Umbilical cord (tissue), 2 donors: ENCODE measurements around the gene CST1. TPM values are rescaled to one million over a fixed set of nuclear protein-coding genes. Genes with fewer than 3 reads are reported as not detected.
"Not testable (repeated sequence)": the region's sequence is repeated elsewhere in the genome, so short reads cannot be mapped to it uniquely, and the experiment has no call there.

ENCODE experiments used
- DNase-seq: peaks from one replicate; pipeline ENCODE4 v3.0.0-alpha.2; 2015; ENCODE audit warnings: low spot score
- total RNA-seq: library from RNA; depleted of rRNA; stranded (reverse); fragments of >200 nt; gene quantifications from one replicate; pipeline ENCODE4 v1.2.3, GENCODE V29; 2014; ENCODE audit warnings: low replicate concordance; ENCODE audit not compliant: insufficient read depth

Gene CST1
- total RNA-seq, 1 donor from 2014 or later: not detected

DNA sequence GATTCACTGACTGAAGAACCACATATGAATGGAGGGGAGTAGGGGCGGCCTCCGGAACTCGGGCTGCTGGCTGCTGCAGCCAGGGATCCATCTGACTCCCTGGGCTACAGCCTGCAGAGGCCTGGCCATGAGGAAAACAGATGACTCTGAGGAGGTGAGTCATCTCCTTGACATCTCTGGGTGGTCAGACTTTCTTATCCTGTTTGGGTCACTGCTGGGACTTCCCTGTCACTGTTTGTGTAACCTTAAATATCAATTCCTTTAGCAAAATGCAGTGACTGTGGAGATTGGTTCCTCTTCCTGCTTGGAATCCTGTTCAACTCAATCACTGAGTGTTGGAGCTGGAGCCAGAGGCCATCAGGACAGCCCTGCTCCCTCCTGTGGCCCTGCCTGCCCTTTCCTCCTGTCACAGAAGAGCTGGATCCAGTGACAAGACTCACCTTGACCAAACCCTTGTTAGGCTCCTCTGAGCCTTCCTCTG, 4.4 kb upstream of the CST1 start:
- not testable (repeated sequence) for DNase-seq

DNA sequence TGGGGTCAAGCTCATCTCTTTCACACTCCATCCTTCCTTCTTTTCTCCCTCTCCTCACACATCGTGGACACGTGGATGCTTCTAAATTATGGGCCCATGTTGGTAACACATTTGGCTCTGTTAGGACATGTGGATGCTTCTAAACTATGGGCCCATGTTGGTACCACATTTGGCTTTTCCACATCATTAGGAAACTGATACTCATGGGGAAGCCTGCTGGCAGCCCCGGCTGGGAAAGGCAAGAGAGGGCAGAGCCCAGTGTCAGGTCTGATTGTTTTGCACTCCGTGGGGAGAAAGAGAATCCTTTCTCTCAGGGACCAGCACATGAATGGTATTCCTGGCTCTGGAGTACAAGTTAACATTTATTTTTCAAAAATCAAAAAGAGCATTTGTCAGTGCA, 4.0 kb upstream of the CST1 start:
- DNase-seq: no peak

DNA sequence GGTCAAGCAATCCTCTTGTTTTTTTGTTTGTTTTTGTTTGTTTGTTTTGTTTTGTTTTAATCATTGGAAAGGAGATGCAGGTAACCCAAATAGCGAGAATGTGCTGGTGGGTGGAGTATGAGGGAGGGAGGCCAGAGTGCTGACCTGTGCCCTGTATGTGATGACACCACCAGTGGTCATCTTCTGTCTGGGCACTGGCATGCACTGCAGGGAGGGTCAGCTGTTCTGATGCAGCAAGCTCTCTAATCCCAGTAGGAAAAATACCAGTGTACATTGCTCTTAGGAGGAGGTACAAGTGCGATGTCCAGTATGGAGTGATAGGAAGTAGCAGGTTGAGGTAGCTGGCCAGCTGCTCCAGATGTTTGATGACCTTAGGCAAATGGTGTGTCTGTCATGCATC, 2.9 kb upstream of the CST1 start:
- no peak for DNase-seq

DNA sequence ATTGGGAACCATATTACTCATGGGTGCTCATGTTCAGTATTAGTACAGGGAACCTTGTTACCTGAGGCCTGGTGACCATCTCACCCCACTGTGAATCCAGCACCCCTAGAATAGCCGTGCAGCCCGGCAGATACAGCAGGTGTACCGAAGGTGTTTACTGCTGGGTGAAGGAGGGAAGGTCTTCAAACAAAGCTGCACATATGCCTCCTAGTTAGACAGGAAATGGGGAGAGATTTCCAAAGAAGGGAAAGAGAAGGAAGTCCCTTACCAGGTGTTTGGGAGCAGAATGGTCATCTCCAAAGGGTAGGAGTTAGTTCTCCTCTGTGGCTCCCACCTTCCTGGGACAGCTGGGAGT, 2.4 kb upstream of the CST1 start:
- DNase-seq: no peak

DNA sequence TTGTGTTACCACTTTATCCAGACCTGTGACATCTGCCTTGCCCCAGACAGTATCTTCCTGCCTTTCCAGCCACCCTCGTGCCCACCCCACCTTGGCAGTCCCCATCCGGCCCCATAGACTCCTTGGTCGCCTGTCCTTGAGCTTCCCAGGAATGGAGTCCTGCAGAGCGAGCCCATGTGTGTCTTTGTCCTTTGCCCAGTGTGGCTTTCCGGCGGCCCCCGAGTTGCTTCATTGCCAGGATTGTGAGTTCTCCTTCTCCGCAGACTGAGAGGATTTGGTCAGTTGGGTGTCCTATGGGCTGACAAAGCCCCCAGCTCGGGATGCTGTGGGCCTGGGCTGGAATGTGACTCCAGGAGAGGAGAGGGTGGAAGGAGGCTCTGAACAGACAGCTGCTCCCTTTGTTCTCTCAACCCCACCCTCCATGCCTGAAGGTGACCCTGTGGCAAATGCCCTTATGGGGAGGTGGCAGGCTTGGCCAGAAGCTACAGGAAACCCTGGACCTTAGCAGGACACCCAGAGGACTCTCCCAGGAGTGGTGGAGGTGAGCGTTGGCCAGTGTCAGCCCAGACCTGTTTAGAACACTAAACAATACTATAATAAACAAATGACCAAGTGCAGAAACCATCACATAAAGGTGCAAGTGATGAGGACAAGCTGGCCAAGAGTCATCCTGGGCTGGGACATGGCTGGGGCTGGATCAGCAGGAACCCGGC, 1.9 kb upstream of the CST1 start:
- DNase-seq: no peak

DNA sequence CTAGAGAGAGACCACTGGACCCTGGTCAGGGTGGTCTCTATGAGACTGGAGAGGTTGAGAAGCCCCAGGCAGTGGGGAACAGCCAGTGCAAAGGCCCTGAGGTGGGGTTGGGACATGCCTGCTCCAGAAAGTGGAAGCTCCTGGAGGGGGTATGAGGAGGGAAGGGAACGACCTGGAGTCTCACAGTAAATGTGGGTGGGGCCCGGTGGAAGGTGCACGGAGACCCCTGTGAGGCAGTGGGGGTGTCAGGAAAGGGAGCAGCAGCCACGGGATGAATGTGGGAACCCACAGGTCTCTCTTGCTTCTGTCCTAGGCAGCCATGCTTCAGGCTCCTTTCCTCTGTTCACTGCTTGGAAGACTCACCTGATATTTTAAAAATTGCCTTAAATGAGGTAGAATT, 1.3 kb upstream of the CST1 start:
- no peak for DNase-seq

DNA sequence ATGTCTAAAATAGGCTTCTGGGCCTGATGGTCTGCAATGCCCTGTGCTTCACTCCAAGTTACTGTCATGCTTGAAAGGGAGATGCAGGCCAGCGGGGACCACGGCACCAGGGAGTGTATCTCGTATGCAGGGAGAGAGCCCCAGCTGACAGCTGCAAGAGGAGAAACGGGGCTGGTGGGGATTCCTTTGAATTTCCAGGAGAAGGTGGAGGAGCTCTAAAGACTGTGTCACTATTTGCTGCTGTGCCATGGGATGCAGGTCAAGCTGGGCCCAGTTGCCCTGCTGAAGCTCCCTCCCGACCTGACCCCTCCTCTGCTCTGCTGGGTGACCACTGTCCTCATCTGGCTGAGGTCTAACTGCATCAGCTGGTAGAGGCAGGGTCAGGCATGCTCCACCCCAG, 989 bp downstream of the CST1 start:
- no peak for DNase-seq

DNA sequence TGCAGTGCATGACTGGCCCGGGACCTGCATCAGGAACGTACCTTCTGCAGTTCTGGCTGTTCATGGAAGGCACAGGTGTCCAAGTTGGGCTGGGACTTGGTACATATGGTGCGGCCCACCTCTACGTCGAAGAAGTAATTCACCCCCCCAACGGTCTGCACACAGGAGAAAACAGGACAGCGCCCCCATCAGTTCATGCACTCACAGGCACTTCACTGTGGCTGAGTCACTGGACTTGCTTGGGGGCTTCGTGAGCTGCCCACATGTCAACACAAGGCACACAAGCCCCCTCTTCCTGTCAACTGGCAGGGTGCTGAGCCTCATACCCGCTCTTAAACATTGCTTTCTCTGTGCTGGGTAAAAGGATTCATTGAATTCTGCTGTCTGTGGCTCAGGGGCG, 1.8 kb downstream of the CST1 start:
- DNase-seq: not testable (repeated sequence)

DNA sequence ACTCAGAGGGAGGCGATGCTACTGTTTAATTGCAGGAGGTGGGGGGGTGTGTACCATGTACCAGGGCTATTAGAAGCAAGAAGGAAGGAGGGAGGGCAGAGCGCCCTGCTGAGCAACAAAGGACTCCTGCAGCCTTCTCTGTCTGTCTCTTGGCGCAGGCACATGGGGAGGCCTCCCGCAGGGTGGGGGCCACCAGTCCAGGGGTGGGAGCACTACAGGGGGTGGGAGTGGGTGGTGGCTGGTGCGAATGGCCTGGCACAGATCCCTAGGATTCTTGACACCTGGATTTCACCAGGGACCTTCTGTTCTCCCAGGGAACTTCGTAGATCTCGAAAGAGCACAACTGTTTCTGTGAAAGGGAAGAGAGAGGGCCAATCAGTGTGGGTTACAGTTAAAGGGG, 3.2 kb downstream of the CST1 start:
- not testable (repeated sequence) for DNase-seq

DNA sequence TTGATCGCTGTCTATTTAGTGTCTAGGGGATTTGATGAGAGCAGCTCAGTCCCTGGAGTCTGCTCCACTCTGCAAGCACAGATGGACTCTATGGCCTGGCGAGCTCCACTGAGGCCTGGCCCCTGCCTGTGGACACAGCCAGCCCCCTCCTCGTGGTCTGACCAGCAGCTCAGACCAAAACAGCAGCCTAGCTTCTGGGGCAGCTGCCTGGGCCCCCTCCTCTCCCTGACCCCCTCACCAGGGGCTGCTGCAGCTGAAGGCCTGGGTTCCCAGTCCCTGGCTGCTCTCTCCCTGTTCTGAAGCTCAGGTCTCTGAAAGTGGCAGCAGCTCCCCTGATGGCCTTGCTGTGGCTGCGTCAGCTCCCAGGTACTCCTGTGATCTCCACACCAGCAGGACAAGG, 3.6 kb downstream of the CST1 start:
- DNase-seq: not testable (repeated sequence)

DNA sequence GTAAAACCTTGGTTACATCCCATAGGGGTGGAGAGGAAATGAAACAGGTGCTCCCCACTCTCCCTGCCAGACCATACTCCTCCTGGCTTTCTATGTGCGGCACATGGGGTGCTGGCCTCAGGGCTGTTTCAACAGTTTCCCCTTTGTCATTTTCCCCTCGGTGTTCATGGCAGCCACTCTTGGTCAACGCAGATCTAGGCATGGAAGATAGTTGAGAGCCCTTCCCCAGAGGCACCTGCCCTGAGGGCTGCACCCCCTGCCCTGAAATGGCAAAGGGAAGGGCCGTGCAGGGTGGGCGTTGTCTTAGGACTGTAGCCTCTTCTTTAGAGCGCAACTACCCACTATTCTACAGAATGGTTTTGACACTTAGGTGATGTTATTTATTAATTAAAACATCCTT, 4.4 kb downstream of the CST1 start:
- no peak for DNase-seq

DNA sequence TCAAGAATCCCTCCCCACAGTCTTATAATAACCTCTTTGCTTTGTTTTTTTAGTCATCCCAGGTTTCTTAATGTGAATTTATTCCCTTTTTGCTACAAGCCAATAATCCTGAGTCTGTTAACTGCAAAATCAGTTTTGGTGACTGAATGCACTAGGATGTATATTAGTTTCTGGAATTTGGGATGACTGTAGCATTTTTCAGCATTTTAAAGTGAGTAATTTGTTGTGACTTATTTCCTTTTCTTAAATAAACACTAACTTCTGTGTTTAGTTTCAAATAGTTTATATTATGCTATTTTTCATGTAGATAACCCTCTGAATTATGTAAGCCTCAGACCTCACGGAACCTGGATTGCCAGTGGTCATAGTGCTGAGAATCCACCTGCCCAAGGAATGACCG, 5.5 kb downstream of the CST1 start:
- DNase-seq: no peak

DNA sequence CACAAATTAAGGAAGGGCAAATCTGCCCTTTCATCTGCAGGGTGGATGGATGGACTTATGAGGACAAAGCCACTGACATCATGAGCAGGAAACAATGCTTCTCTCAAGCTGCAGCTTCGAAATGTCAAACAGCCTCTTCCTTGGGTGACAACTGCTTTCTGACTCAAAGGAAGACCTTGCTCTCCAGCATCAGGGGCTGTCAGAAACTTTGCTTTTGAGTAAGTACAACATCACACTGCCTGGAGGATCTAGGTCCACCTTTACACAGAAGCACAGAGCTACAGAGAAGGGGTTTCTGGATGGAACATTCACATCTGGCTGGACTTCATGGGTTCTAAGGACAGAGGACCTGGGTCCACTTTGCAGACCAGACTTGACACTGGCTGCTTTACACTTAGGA, 5.9 kb downstream of the CST1 start:
- DNase-seq: no peak

DNA sequence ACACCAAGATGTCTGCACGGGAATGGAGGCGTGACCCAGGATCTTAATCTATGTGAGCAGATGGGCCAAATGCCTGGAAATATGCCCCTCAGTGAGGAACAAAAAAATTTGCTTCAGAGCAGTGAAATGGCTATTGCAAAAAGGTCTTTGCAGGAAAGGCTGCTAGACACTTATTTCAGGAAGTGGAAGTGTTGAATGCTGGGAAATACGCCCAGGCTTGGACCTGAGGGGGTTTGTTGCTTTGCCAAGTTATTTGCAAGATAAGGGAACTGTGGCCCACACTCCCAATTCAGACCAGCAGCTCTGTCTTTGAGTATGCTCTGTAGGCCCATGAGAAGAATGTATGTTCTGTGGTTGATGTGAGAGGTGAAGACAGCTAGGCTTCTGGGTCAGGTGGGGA, 15.3 kb downstream of the CST1 start:
- not testable (repeated sequence) for DNase-seq

DNA sequence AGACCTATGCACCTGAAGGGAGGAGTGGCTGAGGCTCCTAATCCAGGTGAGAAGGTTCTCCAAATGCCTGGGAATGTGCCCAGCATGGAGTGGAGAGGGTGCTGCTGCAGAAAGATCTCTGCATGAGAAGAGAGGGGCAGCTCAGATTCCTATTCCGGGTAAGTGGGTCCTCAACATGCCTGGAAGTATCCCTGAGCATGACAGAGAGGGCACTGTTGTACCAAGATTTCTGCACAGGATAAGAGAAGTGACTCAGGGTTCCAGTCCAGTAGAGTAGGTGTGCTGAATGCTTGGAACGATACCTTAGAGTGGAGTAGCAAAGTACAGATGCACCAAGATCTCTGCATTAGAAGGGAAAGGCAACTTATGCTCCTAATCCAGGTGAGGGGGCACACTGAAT, 15.8 kb downstream of the CST1 start:
- not testable (repeated sequence) for DNase-seq

DNA sequence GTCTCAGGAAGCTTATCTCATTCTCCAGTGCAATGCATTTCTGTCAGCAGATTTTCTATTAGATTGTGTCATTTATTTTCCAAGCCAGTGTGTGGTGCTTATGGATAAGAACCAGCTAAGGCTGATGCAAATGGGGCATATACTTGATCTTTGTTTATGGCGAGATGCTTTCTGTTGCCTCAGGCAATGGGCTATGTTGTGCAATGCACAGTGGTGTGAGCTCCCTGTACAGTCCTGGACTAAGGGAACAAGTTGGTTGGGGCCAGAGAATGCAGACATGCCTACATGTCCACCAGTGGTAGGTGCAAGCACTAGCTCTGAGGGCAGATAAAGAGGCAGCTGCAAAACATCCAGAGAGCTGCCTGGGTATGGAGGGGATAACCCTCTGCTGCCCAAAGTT, 16.3 kb downstream of the CST1 start:
- DNase-seq: not testable (repeated sequence)

DNA sequence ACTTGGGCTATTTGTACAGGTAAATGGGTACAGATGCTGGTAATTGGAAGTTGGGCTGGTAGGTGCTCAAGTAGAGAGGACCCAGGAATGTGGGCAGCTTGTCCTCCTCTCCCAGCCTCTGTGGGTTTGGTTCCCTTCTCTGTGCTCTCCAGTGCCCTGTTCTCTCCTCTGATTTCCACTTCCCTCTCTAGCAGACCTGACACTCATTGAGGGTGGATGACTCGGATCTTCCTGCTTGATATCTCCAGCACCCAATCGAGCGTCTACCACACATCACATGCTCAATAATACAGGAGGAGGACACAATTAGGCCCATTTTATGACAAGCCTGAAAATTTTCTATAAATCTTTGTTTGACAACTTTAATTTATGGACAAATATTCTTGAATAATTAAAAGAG, 23.7 kb downstream of the CST1 start:
- no peak for DNase-seq

DNA sequence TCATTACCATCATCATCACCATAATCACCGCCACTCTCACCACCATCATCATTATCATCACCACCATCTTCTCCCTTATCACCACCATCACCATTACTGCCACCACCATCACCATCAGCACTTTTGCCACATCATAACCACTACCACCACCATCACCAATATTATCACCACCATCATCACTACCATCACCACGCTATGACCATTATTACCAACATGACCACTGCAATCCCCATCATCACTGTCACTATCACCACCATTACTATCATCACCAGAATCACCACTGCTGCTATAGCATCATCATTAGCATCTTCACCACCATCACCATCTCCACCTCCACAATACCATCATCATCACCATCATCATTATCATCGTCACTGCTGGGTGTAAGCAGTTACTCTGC, 25.6 kb downstream of the CST1 start:
- DNase-seq: no peak

DNA sequence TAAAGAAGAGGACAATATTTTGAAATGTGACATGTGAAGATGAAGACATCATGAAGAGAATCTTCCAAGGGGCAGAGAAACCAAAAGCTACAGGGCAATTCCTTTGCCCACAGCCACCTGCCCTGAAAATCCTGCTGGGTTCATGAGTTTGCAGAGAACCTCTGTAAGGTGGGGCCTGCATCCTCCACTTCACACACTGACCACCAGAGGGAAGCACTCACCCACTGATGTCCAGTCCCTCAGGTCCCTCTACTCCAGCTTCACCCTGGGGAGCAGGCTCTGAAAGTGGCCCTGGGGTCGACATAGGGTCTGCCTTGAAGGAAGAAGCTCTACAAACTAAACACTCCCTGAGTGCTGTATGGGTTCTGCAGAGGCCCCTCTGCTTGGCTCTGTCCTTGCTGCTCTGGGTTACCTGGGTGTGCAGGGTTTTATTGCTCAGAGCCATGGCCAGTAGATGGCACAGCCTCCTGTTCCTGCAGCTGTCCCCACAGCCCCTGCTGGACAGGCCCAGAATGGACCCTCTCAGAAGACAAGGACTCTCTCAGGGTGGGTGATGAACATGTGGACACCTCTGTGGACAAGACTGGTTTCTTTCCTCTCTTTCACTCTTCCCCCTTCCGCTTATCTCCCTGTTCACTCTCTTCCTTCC, 27.0 kb downstream of the CST1 start:
- DNase-seq: not testable (repeated sequence)

DNA sequence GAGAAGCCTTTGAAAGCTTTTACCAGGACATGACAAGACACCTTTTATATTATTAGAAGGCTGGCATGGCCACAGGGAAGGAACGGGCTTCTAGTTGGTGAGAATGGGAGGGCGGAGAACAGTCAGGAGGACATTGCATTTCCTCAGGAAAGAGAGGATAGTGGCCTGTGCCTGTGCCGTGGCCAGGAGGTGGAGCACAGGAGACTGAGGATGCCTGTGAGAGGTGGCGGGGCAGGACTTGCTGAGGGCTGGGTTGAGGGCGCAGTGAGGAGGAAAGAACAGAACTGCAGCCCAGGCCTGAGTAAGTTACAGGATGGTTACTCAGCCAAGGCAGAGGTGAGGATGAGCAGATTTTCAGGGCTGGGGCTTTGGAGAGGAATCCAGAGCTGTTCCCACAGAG, 27.9 kb downstream of the CST1 start:
- not testable (repeated sequence) for DNase-seq

DNA sequence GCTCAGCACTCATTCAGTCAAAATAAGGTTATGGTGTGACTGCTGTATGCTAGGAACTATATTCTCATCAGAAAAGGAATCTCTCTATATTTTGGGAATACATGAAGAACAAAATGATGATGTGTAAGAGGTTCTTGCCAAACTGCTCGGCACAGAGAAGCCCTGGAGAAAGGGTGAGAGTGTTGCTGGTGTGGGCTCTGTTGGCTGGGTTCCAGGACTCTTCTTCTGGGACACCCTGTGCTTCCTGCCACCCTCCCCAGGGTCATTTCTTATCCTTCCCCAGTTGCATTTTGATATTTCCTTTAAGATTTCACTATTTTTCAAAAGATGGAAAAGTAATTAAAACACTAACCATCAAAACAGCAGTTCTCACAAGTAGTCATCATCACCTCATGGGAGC, 28.8 kb downstream of the CST1 start:
- no peak for DNase-seq

DNA sequence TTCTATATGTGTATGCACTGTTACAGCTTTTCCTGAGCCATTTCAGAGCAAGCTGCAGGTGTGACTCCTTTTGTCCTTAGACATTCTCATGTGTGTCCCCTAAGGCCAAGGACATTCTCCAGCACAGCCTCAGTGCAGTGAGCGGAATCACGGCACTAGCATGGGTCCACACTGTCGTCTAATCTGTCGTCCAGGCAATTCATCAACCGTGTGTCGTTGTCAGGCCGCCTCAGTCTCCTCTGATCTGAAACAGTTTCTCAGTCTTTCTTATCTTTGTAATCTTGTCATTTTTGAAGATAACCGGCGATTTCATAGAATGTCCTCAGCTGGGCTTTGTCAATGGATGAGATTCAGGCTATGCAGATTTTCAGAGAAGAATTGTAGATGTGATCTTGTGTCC, 31.4 kb downstream of the CST1 start:
- not testable (repeated sequence) for DNase-seq

DNA sequence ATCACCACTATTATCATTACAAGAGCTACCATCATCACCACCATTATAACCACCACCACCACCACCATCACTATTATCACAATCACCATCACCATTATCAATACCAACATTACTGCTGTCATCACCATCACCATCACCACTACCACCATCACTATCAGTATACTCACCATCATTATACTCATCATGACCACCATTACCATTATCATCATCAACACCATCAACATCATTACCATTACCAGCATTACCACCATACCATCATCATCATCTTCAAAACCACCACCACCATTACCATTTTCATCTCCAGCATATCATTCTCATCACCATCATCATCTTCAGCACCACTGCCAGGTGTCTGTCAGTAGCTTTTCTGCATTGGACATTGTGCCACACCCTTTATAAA, 39.0 kb downstream of the CST1 start:
- not testable (repeated sequence) for DNase-seq

DNA sequence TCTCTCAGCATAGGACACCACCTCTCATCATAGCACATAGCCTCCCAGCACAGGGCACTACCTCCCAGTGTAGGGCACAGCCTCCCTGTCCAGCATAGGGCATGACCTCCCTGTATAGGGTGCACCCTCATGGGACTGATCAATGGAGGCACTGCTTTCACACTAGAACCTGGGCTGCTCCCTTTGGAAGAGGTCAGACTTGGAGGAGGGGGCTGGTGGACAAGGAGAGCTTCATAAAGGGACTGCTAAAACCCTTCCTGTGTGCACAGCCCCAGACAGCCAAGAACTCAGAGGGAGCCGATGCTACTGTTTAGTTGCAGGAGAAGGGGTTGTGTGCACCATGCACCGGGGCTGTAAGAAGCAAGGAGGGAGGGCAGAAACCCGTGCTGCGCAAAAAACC, 40.0 kb downstream of the CST1 start:
- no peak for DNase-seq
